HTERT RPE-1 (cell line): ENCODE results near the gene THUMPD2.
"Not testable (repeated sequence)": the region's sequence is repeated elsewhere in the genome, so short reads cannot be mapped to it uniquely, and the experiment has no call there.

Experiments used
- in situ Hi-C: fragments of 300-500 bp; cut with MboI; formaldehyde crosslinking; loops from 4 replicates; pipeline ENCODE4 v1.14.3; 2020; ENCODE audit warnings: low sequenced_read_pairs

Gene THUMPD2, protein sequence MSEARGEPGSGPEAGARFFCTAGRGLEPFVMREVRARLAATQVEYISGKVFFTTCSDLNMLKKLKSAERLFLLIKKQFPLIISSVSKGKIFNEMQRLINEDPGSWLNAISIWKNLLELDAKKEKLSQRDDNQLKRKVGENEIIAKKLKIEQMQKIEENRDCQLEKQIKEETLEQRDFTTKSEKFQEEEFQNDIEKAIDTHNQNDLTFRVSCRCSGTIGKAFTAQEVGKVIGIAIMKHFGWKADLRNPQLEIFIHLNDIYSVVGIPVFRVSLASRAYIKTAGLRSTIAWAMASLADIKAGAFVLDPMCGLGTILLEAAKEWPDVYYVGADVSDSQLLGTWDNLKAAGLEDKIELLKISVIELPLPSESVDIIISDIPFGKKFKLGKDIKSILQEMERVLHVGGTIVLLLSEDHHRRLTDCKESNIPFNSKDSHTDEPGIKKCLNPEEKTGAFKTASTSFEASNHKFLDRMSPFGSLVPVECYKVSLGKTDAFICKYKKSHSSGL

GRCh38 chr2:39778775-39779340, at the start of gene THUMPD2:
Gene THUMPD2 (minus strand): TSS chr2:39779258. CDS start chr2:39779239, 19 bp downstream.
- in situ Hi-C loops: no loop called here

GRCh38 chr2:39821871-39822270, 42.8 kb upstream of the THUMPD2 start:
- in situ Hi-C loops: no loop called here

DNA sequence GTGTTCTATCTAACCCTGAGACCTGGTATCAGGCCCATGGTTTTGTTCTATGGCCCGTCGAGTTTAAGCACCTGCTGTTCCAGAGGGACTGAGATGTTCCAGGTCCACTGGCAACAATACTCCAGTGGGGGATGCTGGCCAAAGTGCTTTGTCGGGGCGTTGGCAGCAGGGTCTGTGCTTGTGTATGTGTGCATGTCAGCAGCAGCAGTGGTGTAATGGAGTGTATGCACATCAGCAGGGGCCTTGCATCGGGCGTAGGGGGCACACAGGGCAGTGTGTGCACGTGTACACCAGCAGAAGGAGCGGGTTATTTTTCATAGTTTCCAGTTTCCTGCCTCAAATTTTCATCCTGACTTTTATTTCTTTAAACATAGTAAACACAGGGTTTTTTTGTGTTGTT, 37.8 kb upstream of the THUMPD2 start:
- in situ Hi-C loops: no loop called here

- in situ Hi-C loops: no loop called here
Measured at GRCh38 chr2:39816428-39816827, 37.4 kb upstream of the THUMPD2 start.

DNA sequence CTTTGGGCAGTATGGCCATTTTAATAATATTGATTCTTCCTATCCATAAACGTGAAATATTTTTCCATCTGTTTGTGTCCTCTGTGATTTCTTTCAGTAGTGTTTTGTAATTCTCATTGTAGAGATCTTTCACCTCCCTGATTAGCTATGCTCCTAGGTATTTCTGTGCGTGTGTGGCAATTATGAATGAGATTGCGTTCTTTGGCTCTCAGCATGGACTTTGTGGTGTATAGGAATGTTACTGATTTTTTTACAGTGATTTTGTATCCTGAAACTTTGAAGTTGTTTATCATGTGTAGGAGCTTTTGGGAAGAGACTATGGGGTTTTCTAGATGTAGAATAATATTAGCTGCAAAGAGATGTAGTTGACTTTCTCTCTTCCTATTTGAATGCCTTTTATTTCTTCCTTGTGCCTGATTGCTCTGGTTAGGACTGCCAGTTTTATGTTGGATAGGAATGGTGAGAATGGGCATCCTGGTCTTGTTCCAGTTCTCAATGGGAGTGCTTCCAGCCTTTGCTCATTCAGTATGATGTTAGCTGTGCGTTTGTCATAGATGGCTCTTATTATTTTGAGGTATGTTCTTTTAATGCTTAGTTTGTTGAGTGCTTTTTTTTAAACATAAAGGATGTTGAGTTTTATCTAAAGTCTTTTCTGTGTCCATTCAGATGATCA, 27.0 kb upstream of the THUMPD2 start:
- in situ Hi-C loops: no loop called here

- in situ Hi-C loops: no loop called here
Measured at GRCh38 chr2:39803839-39804238, 24.8 kb upstream of the THUMPD2 start.

GRCh38 chr2:39800752-39801151, 21.7 kb upstream of the THUMPD2 start:
- in situ Hi-C loops: no loop called here

GRCh38 chr2:39796134-39796533, 17.1 kb upstream of the THUMPD2 start:
- in situ Hi-C loops: no loop called here

DNA sequence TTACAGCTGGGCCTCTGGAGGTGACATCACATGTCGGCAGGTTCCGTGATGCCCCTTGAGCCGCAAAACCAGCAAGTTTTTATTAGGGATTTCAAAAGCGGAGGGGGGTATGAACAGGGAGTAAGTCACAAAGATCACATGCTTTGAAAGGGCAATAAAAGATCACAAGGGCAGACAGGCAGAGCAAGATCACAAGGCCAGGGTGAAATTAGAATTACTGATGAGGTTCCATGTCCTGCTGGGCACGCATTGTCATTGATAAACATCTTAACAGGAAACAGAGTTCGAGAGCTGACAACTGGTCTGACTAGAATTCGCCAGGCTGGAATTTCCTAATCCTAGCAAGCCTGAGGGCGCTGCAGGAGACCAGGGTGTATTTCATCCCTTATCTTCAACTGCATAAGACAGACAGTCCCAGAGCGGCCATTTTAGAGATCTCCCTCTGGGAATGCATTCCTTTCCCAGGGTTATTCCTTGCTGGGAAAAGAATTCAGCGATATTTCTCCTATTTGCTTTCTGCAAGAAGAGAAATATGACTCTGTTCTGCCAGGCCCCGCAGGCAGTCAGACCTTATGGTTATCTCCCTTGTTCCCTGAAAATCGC, 11.3 kb upstream of the THUMPD2 start:
- in situ Hi-C loops: not testable (repeated sequence)

GRCh38 chr2:39787950-39788349, 8.9 kb upstream of the THUMPD2 start:
- in situ Hi-C loops: no loop called here

GRCh38 chr2:39786761-39787522, 7.9 kb upstream of the THUMPD2 start:
- in situ Hi-C loops: no loop called here

- in situ Hi-C loops: no loop called here
Measured at GRCh38 chr2:39782591-39782990, 3.5 kb upstream of the THUMPD2 start.

GRCh38 chr2:39781697-39782096, 2.6 kb upstream of the THUMPD2 start:
- in situ Hi-C loops: no loop called here

DNA sequence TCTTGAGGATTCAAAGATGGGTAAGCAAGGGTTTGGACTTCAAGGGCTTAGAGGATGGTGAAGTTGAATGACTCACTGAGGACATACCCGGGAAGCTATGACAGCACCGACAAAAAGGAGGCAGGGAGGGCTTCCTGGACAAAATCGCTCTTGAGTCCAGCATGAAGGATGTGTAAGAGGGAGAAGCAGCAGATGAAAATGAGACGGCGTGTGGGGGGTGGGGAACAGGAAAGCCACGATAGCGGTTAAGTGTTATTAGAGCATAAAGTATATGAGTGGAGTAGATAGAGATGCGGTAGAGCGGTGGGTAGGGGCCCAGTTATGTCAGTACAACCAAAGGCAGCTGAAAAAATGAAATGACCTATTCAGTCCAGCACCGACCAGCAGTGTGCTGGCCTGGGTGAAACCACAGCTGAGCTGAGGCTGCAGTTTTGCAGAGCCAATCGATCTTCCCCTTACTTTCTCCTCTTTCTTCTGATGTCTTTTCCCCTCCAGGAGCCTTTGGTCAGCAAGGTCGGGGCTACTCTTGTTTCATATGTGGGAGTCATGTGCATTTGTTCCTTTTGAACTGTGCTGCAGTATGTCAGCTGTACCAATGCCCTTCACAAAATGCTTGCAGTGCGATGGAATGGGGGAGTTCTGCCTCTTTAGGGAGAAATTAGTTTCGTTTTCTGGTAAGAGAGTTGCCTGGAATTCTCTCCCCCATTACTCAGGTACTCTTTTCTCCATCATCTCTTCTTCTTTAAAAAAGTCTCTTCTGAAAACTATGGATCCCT, 2.0 kb upstream of the THUMPD2 start:
- in situ Hi-C loops: no loop called here

- in situ Hi-C loops: no loop called here
Measured at GRCh38 chr2:39779927-39780326, 869 bp upstream of the THUMPD2 start.

DNA sequence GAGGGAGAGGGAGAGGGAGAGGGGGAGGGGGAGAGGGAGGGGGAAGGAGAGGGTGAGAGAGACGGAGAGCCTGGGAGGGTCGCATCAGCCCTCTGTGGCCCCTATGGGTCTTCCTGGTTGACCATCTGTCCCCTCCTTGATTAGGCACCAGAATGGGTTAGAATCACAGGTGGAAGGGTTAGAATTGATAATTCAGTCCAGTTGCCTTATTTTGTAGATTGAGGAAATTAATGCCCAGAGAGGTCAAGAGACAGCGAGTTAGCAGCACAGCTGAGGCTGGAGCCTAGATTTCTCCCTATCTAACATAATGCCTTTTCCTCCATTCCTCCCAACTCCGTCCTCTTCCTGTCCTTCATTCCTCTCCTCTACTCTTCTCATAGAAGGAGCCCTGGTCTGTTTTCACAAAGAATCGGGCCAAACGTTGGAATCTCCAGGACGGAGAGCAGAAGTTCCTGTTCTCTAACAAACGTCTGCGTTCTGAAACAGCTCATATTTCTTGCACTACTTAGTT, 338 bp upstream of the THUMPD2 start:
- in situ Hi-C loops: no loop called here

DNA sequence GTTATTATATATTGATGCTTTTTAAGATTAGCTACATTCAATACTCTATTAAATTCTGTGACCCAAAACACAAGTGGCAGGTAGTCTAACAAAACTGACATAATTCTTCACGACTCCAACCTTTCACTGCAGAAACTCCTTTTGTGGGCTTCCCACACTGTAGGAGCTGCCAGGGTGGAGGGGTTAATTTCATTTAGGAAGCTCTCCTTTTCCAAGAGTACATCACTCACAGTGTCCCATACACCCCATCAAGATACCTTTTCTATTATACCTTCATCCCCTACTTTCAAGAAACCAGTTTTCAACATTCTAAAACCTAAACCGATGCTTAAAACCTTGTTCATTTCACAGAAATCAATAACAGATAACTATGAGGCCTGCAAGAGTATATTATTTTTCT, 825 bp downstream of the THUMPD2 start:
- in situ Hi-C loops: no loop called here

DNA sequence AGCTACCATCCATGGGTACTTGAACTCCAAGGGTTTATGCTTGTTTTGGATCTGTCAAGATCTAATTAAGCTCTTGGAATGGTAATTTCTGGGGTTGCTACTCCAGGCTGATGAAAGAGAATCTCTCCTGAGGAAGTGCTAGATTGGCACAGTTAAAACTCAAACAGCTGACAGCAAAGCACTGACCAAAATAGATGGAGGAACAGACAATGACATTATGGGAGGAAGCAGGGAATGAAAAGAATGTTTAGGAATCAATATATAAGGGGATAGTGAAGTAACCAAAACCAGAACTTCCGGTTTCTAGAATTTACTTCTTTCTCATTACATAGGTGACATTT, 6.3 kb downstream of the THUMPD2 start:
- in situ Hi-C loops: no loop called here

GRCh38 chr2:39772086-39772811, 6.8 kb downstream of the THUMPD2 start:
- in situ Hi-C loops: no loop called here
